Mucosa of rectum (tissue), 2 donors: Measurements from ENCODE around the gene RMND5B.

Experiments
- H3K27ac ChIP-seq, 2 donors: one replicate each; pipeline ENCODE4 v1.7.0; 2013; ENCODE audit warnings: inconsistent platforms in 2 of 2, low read depth in 2 of 2, low read length in 2 of 2
- H3K27me3 ChIP-seq, 2 donors: one replicate each; pipeline ENCODE4 v1.7.0; 2013; ENCODE audit warnings: low read length in 2 of 2; ENCODE audit not compliant: control insufficient read depth in 2 of 2, insufficient read depth in 2 of 2
- H3K36me3 ChIP-seq, 2 donors: one replicate each; pipeline ENCODE4 v1.7.0; 2013; ENCODE audit warnings: low read length in 2 of 2; ENCODE audit not compliant: control insufficient read depth in 2 of 2, insufficient read depth in 2 of 2
- H3K4me1 ChIP-seq, 2 donors: one replicate each; pipeline ENCODE4 v1.7.0; 2013; ENCODE audit warnings: low read length in 2 of 2, mild to moderate bottlenecking in 1 of 2; ENCODE audit not compliant: control insufficient read depth in 2 of 2, insufficient read depth in 2 of 2
- H3K4me3 ChIP-seq, 2 donors: one replicate each; pipeline ENCODE4 v1.7.0; 2013; ENCODE audit warnings: low read length in 2 of 2
- H3K9ac ChIP-seq, 2 donors: one replicate each; pipeline ENCODE4 v1.7.0; 2013; ENCODE audit warnings: low read length in 2 of 2, low read depth in 1 of 2, mild to moderate bottlenecking in 1 of 2
- H3K9me3 ChIP-seq, 2 donors: one replicate each; pipeline ENCODE4 v1.7.0; 2013; ENCODE audit warnings: low read length in 2 of 2; ENCODE audit not compliant: control insufficient read depth in 2 of 2
- donor health status: healthy.
- donor health status: Normal muscosa, but diverticular disease.

Gene RMND5B

GRCh38 chr5:178147406-178147805 lies 16.6 kb downstream of the RMND5B start:
- no peak overlapping the region for H3K4me3 ChIP-seq

GRCh38 chr5:178149199-178149932 lies 18.6 kb downstream of the RMND5B start:
- Histone ChIP-seq H3K9me3 (no peaks in the 10 kb centered on the region), H3K4me1 (peaks cover 7 to 13% of the 10 kb centered on the region in 2 donors), H3K4me3 (no peak overlapping the region), H3K36me3 (peaks cover 37 to 50% of the 10 kb centered on the region in 2 donors), H3K27ac (no peak overlapping the region), H3K27me3 (no peaks in the 10 kb centered on the region), H3K9ac (no peak overlapping the region)

More at GRCh38 chr5:178147406-178147805, 16.6 kb downstream of the RMND5B start:
- Histone ChIP-seq H3K9ac (no peak overlapping the region), H3K27ac (no peak overlapping the region), H3K9me3 (no peaks in the 10 kb centered on the region), H3K36me3 (peaks cover 56 to 69% of the 10 kb centered on the region in 2 donors), H3K27me3 (no peaks in the 10 kb centered on the region), H3K4me1 (peaks cover 0 to 2% of the 10 kb centered on the region in 2 donors)

- Histone ChIP-seq H3K27ac (no peak overlapping the region), H3K4me3 (no peak overlapping the region), H3K27me3 (no peaks in the 10 kb centered on the region), H3K36me3 (peaks cover 34 to 42% of the 10 kb centered on the region in 2 donors), H3K9ac (no peak overlapping the region), H3K9me3 (no peaks in the 10 kb centered on the region), H3K4me1 (peaks cover 7 to 17% of the 10 kb centered on the region in 2 donors)
Observed at GRCh38 chr5:178150977-178151734, 20.3 kb downstream of the RMND5B start.

GRCh38 chr5:178152491-178153444 lies 22.0 kb downstream of the RMND5B start:
- Histone ChIP-seq H3K4me1 (peaks cover 7 to 17% of the 10 kb centered on the region in 2 donors), H3K27me3 (no peaks in the 10 kb centered on the region), H3K27ac (peak overlapping the region in 1 of 2 donors; percentile 76), H3K9me3 (no peaks in the 10 kb centered on the region), H3K36me3 (peaks cover 18 to 26% of the 10 kb centered on the region in 2 donors), H3K9ac (peak overlapping the region; percentile 77 to 79), H3K4me3 (peak overlapping the region; percentile 88 to 91)

- peak within 1 kb of the TSS; percentile 88 to 91 for H3K4me3 ChIP-seq
- H3K36me3 ChIP-seq, result peaks cover 8 to 16% of the 10 kb centered on the region in 2 donors
- peak within 1 kb of the TSS; percentile 77 to 79 for H3K9ac ChIP-seq
- peaks cover 7 to 17% of the 10 kb centered on the region in 2 donors for H3K4me1 ChIP-seq
- peak within 1 kb of the TSS; percentile 53 to 76 for H3K27ac ChIP-seq
- H3K9me3 ChIP-seq, result no peaks in the 10 kb centered on the region
- H3K27me3 ChIP-seq, result no peaks in the 10 kb centered on the region
Observed at GRCh38 chr5:178153530-178154340, 22.9 kb downstream of the RMND5B start, which contains the start of gene NHP2. NHP2 (minus strand) TSS chr5:178153885; CDS start chr5:178153817, 68 bp downstream.

- no peak overlapping the region for H3K27ac ChIP-seq
- no peaks in the 10 kb centered on the region for H3K9me3 ChIP-seq
- H3K36me3 ChIP-seq, result peaks cover under 1 to 3% of the 10 kb centered on the region in 2 donors
- H3K4me3 ChIP-seq, result no peak overlapping the region
- no peaks in the 10 kb centered on the region for H3K27me3 ChIP-seq
- peaks cover 7 to 17% of the 10 kb centered on the region in 2 donors for H3K4me1 ChIP-seq
- H3K9ac ChIP-seq, result no peak overlapping the region
Observed at GRCh38 chr5:178155065-178155464, 24.3 kb downstream of the RMND5B start.

- peaks cover 0 to under 1% of the 10 kb centered on the region in 2 donors for H3K27me3 ChIP-seq
- peaks cover 5 to 7% of the 10 kb centered on the region in 2 donors for H3K4me1 ChIP-seq
- H3K4me3 ChIP-seq, result no peak overlapping the region
- no peak overlapping the region for H3K27ac ChIP-seq
- H3K9ac ChIP-seq, result no peak overlapping the region
- H3K9me3 ChIP-seq, result no peaks in the 10 kb centered on the region
- H3K36me3 ChIP-seq, result no peaks in the 10 kb centered on the region
Observed at GRCh38 chr5:178160176-178160575, 29.4 kb downstream of the RMND5B start.

- Histone ChIP-seq H3K9me3 (no peaks in the 10 kb centered on the region), H3K4me1 (peaks cover 5 to 7% of the 10 kb centered on the region in 2 donors), H3K9ac (no peak overlapping the region), H3K4me3 (no peak overlapping the region), H3K36me3 (no peaks in the 10 kb centered on the region), H3K27ac (no peak overlapping the region), H3K27me3 (peaks cover 0 to 2% of the 10 kb centered on the region in 2 donors)
Observed at GRCh38 chr5:178162481-178162880, 31.7 kb downstream of the RMND5B start.
